HG03520 (cell line): ENCODE data around the gene CPT1B.

Source experiments
- ATAC-seq: cut with Tn5 transposase; IDR thresholded peaks from one replicate; pipeline ENCODE4 v1.9.1; 2021; ENCODE audit warnings: mild to moderate bottlenecking, moderate library complexity; ENCODE audit not compliant: unreplicated experiment

Gene CPT1B

GRCh38 chr22:50587407-50587806 lies 9.2 kb upstream of the CPT1B start:
- no peak for ATAC-seq

- no peak for ATAC-seq
These were observed 8.2 kb upstream of the CPT1B start for GRCh38 chr22:50586416-50586815.

GRCh38 chr22:50585781-50586180 lies 7.6 kb upstream of the CPT1B start:
- no peak for ATAC-seq

GRCh38 chr22:50585238-50585637 lies 7.0 kb upstream of the CPT1B start:
- ATAC-seq, result no peak

- no peak for ATAC-seq
These were observed 6.2 kb upstream of the CPT1B start for GRCh38 chr22:50584106-50585096.

- peak; percentile 35 for ATAC-seq
These were observed 5.2 kb upstream of the CPT1B start for GRCh38 chr22:50583294-50583861.

- peak; percentile 79 for ATAC-seq
These were observed 4.5 kb upstream of the CPT1B start, which contains the start of gene CHKB for GRCh38 chr22:50582493-50583293. TSS of gene CHKB (minus strand) at chr22:50582849. CDS start at chr22:50582781, 68 bp downstream.

GRCh38 chr22:50581950-50582492 lies 3.8 kb upstream of the CPT1B start:
- ATAC-seq, result no peak

GRCh38 chr22:50581031-50581949 lies 3.1 kb upstream of the CPT1B start:
- ATAC-seq, result no peak

GRCh38 chr22:50579752-50580151 lies 1.5 kb upstream of the CPT1B start:
- ATAC-seq, result no peak

GRCh38 chr22:50578776-50579310 lies 616 bp upstream of the CPT1B start:
- ATAC-seq, result no peak

GRCh38 chr22:50577697-50577986 lies 585 bp downstream of the CPT1B start:
- ATAC-seq, result no peak

- no peak for ATAC-seq
These were observed 1.2 kb downstream of the CPT1B start for GRCh38 chr22:50576806-50577696.

GRCh38 chr22:50576070-50576469 lies 2.2 kb downstream of the CPT1B start:
- ATAC-seq, result no peak

- ATAC-seq, result no peak
These were observed 2.7 kb downstream of the CPT1B start for GRCh38 chr22:50575426-50575941.

- no peak for ATAC-seq
These were observed 3.9 kb downstream of the CPT1B start for GRCh38 chr22:50574383-50574755.

GRCh38 chr22:50573491-50574382 lies 4.5 kb downstream of the CPT1B start:
- ATAC-seq, result no peak

GRCh38 chr22:50572965-50573364 lies 5.3 kb downstream of the CPT1B start:
- no peak for ATAC-seq
